Measurements from ENCODE around the gene SOX12. TPM values are rescaled to one million over a fixed set of nuclear protein-coding genes. Genes with fewer than 3 reads are reported as not detected.

SOX12 gene
- total RNA-seq, 2 experiments from 2014 or later, result 11.6 to 11.9 TPM

DNA sequence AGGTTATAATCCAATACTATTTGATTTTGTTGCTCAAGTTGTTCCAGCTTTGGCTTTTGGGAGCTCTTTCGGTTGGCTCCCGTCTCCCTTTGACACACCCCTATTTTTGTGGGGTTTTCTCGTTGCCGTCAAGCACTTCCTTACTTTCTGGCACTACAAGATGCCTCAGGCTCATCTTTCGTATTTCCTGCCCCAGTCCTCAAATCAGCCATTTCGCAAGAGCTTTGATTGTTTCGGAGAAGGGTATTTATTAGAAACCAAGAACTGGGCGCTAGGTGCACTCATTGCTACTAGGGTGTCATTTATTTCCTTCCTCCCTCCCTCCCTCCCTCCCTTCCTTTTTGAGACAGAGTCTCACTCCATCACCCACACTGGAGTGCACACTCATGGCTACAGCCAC, 13.3 kb upstream of the SOX12 start:
- Histone ChIP-seq H3K36me3 (ENCODE audit: insufficient read depth, low read length) (no peaks in the 10 kb centered on the region), H3K4me1 (ENCODE audit: insufficient read depth, low read length) (peaks cover 12% of the 10 kb centered on the region), H3K27me3 (ENCODE audit: control insufficient read depth in 1 of 2, insufficient read depth in 2 of 2, low read length in 2 of 2) (no peaks in the 10 kb centered on the region), H3K9me3 (ENCODE audit: control insufficient read depth in 1 of 2, insufficient read depth in 1 of 2, low read length in 2 of 2) (no peaks in the 10 kb centered on the region), H3K4me3 (ENCODE audit: low read length) (no peak overlapping the region), H3K27ac (ENCODE audit: low read depth in 1 of 2, low read length in 2 of 2) (no peak overlapping the region)
- ChIA-PET CTCF (no interaction called here), POLR2A (interaction anchor here (1.0 kb wide), 1 partner anchor 14 kb away, joined by 3 read pairs; no protein-coding TSS in a partner anchor)
- no peak for ATAC-seq (ENCODE audit: poor library complexity)
- no peak for DNase-seq
- TF ChIP-seq, protein P1, sequence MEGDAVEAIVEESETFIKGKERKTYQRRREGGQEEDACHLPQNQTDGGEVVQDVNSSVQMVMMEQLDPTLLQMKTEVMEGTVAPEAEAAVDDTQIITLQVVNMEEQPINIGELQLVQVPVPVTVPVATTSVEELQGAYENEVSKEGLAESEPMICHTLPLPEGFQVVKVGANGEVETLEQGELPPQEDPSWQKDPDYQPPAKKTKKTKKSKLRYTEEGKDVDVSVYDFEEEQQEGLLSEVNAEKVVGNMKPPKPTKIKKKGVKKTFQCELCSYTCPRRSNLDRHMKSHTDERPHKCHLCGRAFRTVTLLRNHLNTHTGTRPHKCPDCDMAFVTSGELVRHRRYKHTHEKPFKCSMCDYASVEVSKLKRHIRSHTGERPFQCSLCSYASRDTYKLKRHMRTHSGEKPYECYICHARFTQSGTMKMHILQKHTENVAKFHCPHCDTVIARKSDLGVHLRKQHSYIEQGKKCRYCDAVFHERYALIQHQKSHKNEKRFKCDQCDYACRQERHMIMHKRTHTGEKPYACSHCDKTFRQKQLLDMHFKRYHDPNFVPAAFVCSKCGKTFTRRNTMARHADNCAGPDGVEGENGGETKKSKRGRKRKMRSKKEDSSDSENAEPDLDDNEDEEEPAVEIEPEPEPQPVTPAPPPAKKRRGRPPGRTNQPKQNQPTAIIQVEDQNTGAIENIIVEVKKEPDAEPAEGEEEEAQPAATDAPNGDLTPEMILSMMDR (IDR thresholded peaks at IDR 0.05), result no peak
- H3K4me1 Mint-ChIP-seq (ENCODE audit: low read depth), result peaks cover 14% of the 10 kb centered on the region
- no peaks in the 10 kb centered on the region for H3K27me3 Mint-ChIP-seq
- H3K9me3 Mint-ChIP-seq, result no peaks in the 10 kb centered on the region
- intact Hi-C loops (cut with DNase I, micrococcal nuclease), result no loop called here
- no peaks in the 10 kb centered on the region for H3K36me3 Mint-ChIP-seq (ENCODE audit: low read depth)
- H3K27ac Mint-ChIP-seq, result no peak overlapping the region
- no peak overlapping the region for H3K4me3 Mint-ChIP-seq

DNA sequence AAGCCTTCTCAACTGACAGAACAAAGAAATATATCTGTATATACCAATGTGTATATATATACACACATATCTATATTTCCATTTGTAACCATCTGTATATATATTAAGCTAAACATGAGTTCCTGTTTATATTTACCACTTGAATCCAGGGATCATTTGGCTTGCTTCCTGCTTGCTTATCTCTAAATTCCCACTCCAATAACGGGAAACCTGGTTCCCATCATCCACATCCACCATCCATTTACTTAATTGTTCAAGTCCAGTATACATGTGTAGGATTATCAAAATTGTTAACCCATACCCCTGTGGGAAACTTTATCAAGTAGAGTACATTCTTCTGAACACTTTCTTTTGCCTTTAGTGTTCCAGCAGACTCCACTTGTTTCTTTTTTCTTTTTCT, 12.5 kb upstream of the SOX12 start:
- ATAC-seq (ENCODE audit: poor library complexity) (no peak), DNase-seq (no peak)
- no peaks in the 10 kb centered on the region for H3K36me3 ChIP-seq (ENCODE audit: insufficient read depth, low read length)
- Mint-ChIP-seq H3K4me1 (ENCODE audit: low read depth) (peaks cover 14% of the 10 kb centered on the region), H3K27me3 (no peaks in the 10 kb centered on the region), H3K27ac (no peak overlapping the region), H3K4me3 (no peak overlapping the region), H3K36me3 (ENCODE audit: low read depth) (no peaks in the 10 kb centered on the region), H3K9me3 (no peaks in the 10 kb centered on the region)
- H3K27ac ChIP-seq (ENCODE audit: low read depth in 1 of 2, low read length in 2 of 2), result no peak overlapping the region
- H3K4me3 ChIP-seq (ENCODE audit: low read length), result no peak overlapping the region
- CTCF ChIA-PET, result no interaction called here
- H3K4me1 ChIP-seq (ENCODE audit: insufficient read depth, low read length), result peaks cover 12% of the 10 kb centered on the region
- POLR2A ChIA-PET, result interaction anchor here (1.0 kb wide), 1 partner anchor 14 kb away, joined by 3 read pairs; no protein-coding TSS in a partner anchor
- H3K9me3 ChIP-seq (ENCODE audit: control insufficient read depth in 1 of 2, insufficient read depth in 1 of 2, low read length in 2 of 2), result no peaks in the 10 kb centered on the region
- TF ChIP-seq, protein P1 (IDR thresholded peaks at IDR 0.05), result no peak
- intact Hi-C loops (cut with DNase I, micrococcal nuclease), result no loop called here
- no peaks in the 10 kb centered on the region for H3K27me3 ChIP-seq (ENCODE audit: control insufficient read depth in 1 of 2, insufficient read depth in 2 of 2, low read length in 2 of 2)

DNA sequence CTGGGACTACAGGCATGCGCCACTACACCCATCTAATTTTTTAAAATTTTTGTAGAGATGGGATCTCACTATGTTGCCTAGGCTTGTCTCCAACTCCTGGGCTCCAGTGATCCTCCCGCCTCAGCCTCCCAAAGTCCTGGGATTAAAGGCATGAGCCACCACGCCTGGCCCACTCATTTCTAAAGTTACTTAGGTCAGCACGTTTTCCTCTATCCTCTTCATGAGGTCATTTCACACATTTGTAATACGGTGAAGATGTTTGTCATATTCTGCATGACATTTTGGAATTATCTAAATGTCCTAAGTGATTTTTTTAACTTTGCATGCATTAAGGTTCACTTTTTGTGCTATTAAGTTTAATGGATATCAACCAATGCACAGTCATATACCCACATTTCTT, 11.9 kb upstream of the SOX12 start:
- intact Hi-C loops (cut with DNase I, micrococcal nuclease), result no loop called here
- ATAC-seq (ENCODE audit: poor library complexity) (no peak), DNase-seq (no peak)
- Mint-ChIP-seq H3K27ac (no peak overlapping the region), H3K36me3 (ENCODE audit: low read depth) (no peaks in the 10 kb centered on the region), H3K27me3 (no peaks in the 10 kb centered on the region), H3K9me3 (no peaks in the 10 kb centered on the region), H3K4me3 (no peak overlapping the region), H3K4me1 (ENCODE audit: low read depth) (peaks cover 14% of the 10 kb centered on the region)
- ChIA-PET CTCF (no interaction called here), POLR2A (no interaction called here)
- TF ChIP-seq, protein P1 (IDR thresholded peaks at IDR 0.05), result no peak
- no peak overlapping the region for H3K27ac ChIP-seq (ENCODE audit: low read depth in 1 of 2, low read length in 2 of 2)
- no peak overlapping the region for H3K4me3 ChIP-seq (ENCODE audit: low read length)
- peaks cover 12% of the 10 kb centered on the region for H3K4me1 ChIP-seq (ENCODE audit: insufficient read depth, low read length)
- H3K36me3 ChIP-seq (ENCODE audit: insufficient read depth, low read length), result no peaks in the 10 kb centered on the region
- H3K9me3 ChIP-seq (ENCODE audit: control insufficient read depth in 1 of 2, insufficient read depth in 1 of 2, low read length in 2 of 2), result no peaks in the 10 kb centered on the region
- no peaks in the 10 kb centered on the region for H3K27me3 ChIP-seq (ENCODE audit: control insufficient read depth in 1 of 2, insufficient read depth in 2 of 2, low read length in 2 of 2)

All from CD4-positive, alpha-beta T cell (primary cell).